GM19043 (cell line): ENCODE data around the gene DHRS12.

Source experiments
- ATAC-seq: cut with Tn5 transposase; IDR thresholded peaks from one replicate; pipeline ENCODE4 v1.9.1; 2021; ENCODE audit warnings: low read depth; ENCODE audit not compliant: unreplicated experiment

Gene DHRS12

GRCh38 chr13:51731759-51732158 lies 72.2 kb downstream of the DHRS12 start:
- no peak for ATAC-seq

- no peak for ATAC-seq
Measured at GRCh38 chr13:51730927-51731326, 73.0 kb downstream of the DHRS12 start.

GRCh38 chr13:51729866-51730553 lies 74.0 kb downstream of the DHRS12 start:
- no peak for ATAC-seq

GRCh38 chr13:51728972-51729371 lies 75.0 kb downstream of the DHRS12 start:
- no peak for ATAC-seq

GRCh38 chr13:51728275-51728673 lies 75.7 kb downstream of the DHRS12 start:
- ATAC-seq = no peak

- no peak for ATAC-seq
Measured at GRCh38 chr13:51727634-51728274, 76.2 kb downstream of the DHRS12 start.

- no peak for ATAC-seq
Measured at GRCh38 chr13:51726446-51727193, 77.3 kb downstream of the DHRS12 start.

- no peak for ATAC-seq
Measured at GRCh38 chr13:51724721-51725120, 79.2 kb downstream of the DHRS12 start.

- ATAC-seq = no peak
Measured at GRCh38 chr13:51723529-51723928, 80.4 kb downstream of the DHRS12 start.

- ATAC-seq = peak; percentile 88
Measured at GRCh38 chr13:51721496-51721895, 82.5 kb downstream of the DHRS12 start.

GRCh38 chr13:51719394-51719793 lies 84.6 kb downstream of the DHRS12 start:
- ATAC-seq = no peak
